IPS DF 19.7 (cell line): ENCODE data around the gene OR6K3.
"Not testable (repeated sequence)": the region's sequence is repeated elsewhere in the genome, so short reads cannot be mapped to it uniquely, and the experiment has no call there.

Experiments
- DNase-seq: peaks from one replicate; pipeline ENCODE4 v3.0.0-alpha.2; 2013; ENCODE audit warnings: low read depth, low spot score

OR6K3 gene

GRCh38 chr1:158720620-158721019, at the start of gene OR6K3:
OR6K3 (minus strand) TSS chr1:158720720; CDS start chr1:158718115, 2,605 bp downstream.
- DNase-seq = no peak

GRCh38 chr1:158754420-158754819, 33.9 kb upstream of the OR6K3 start, which contains the start of gene OR6K6:
OR6K6 (plus strand) TSS chr1:158754720; CDS start chr1:158754888, 168 bp downstream.
- DNase-seq = no peak

GRCh38 chr1:158752155-158752712, 31.7 kb upstream of the OR6K3 start:
- no peak for DNase-seq

- no peak for DNase-seq
These were observed 15.3 kb upstream of the OR6K3 start for GRCh38 chr1:158735848-158736247.

GRCh38 chr1:158732524-158732923, 12.0 kb upstream of the OR6K3 start:
- no peak for DNase-seq

DNA sequence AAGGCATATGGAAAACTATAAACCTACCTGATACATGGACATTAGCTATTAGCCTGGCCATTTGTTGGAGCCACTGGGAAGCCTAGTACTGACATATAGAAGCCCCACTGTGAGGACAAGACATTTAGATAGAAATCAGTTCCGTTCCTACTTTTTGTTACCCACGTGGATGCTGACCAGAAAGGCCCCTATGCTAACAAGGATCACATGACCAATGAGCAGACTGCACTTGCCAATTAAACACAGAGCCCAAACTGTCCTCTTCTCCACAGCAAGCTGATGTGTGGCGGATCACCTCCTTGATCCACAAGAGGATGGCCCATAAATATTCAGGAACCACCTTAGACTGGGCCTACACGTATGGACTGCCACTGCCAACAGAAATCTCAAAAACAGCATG, 11.2 kb upstream of the OR6K3 start:
- no peak for DNase-seq

DNA sequence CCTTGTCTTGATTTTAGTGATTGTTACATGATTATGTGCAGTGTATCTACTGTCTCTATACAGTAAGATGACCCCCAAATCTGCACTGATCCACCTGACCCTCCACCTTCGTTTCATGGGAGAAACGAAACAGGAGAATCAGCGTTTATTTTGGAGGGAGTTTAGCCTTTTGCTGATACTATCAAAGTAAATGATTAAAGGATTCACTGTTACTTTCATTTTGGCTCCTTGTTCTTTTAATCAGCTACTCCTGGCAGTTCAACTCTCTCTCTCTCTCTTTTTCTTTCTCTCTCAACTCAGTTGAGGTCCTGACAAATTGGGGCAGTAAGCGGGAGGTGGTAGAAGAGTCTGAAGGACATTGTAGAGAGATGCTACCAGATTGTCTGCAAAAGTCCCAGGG, 9.9 kb upstream of the OR6K3 start:
- DNase-seq = no peak

- DNase-seq = no peak
These were observed 8.1 kb upstream of the OR6K3 start for GRCh38 chr1:158728510-158729225.

DNA sequence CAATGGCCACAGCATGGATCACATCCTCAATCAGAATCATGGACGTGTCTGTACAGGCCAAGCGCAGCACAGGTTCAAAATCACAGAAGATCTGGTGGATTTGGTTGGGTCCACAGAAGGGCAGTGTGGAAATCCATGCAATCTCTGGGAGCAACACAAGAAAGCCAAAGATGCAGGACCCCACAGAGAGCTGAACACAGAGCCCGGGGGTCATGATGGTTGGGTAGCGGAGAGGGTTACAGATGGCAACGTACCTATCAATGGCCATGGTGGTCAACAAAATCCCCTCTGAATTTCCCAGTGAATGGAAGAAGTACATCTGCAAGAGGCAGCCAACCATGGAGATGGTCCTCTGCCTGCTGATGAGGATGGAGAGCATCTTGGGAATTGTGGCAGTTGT, 3.9 kb upstream of the OR6K3 start:
- no peak for DNase-seq

DNA sequence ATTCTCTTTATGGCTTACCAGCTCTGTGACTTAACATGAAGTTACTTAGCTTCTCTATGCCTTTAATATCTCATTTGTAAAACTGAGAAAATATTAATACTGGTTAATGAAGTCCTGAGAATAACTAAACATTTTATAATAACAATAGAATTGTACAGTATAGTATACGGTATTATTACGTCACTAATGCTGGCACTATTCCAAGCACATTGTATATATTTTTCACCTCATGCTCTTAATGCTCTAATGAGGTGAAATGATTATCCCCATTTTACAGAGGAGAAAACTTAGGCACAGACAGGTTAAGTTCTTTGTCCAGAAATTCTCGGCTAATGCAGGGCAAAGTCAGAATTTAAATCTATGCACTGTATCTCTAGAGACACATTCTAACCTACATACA, 856 bp downstream of the OR6K3 start:
- DNase-seq = no peak

GRCh38 chr1:158717344-158717743, 3.2 kb downstream of the OR6K3 start:
- DNase-seq = no peak

GRCh38 chr1:158716335-158716734, 4.2 kb downstream of the OR6K3 start:
- no peak for DNase-seq

GRCh38 chr1:158714754-158715153, 5.8 kb downstream of the OR6K3 start:
- no peak for DNase-seq

GRCh38 chr1:158711098-158711497, 9.4 kb downstream of the OR6K3 start:
- no peak for DNase-seq

DNA sequence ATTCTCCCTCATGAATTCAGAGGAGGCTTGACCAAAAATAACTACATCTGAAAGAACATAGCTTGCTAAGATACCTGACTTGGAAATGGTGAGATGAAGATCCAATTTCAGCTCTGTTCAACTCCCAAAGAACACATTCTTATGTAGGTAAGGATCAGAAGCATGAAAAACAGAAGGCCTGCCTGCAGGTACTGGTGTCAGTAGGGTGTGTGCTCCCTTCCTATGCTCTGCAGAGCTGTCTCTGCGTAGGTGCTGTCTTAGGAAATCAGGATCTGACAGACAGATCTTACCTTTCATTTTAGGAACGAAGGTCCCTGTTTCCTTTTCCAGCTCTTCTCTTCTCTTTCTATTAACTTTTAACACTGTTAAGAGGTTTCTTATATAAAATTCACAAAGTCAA, 14.4 kb downstream of the OR6K3 start:
- DNase-seq = no peak

GRCh38 chr1:158700552-158700951, 20.0 kb downstream of the OR6K3 start, which contains the start of gene OR6K2:
OR6K2 (minus strand) TSS chr1:158700652; CDS start chr1:158700652, 0 bp downstream.
- no peak for DNase-seq

- DNase-seq = no peak
These were observed 25.9 kb downstream of the OR6K3 start for GRCh38 chr1:158694596-158694995.

DNA sequence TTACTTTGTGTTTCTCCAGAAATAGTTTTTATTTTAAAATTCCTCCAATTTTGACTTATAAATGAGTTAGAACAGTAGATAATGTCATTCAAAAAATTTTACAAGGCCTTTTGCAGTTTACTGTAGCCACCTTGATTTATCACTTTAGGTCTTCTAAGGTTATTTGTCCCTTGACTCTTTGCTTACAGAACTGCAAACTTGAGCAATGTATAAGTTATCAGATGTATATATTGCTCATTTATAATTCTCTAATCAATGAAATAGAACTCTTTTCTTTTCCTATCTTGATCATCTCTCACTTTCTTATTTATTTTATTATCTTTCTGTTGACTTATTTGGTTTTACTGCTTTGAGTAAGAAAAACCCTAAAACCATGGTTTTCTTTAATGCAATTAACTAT, 28.2 kb downstream of the OR6K3 start:
- DNase-seq = no peak

- DNase-seq = no peak
These were observed 28.6 kb downstream of the OR6K3 start for GRCh38 chr1:158691907-158692306.

DNA sequence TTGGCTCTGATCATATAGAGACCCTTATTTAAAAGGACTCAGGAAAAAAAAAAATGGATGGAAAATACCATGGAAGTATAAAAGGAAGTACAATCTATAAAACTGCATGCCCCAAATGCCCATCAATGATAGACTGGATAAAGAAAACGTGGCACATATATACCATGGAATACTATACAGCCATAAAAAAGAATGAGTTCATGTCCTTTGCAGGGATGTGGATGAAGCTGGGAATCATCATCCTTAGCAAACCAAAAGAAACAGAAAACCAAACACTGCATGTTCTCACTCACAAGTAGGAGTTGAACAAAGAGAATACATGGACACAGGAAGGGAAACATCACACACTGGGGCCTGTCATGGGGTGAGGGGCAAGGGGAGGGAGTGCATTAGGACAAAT, 29.4 kb downstream of the OR6K3 start:
- not testable (repeated sequence) for DNase-seq

DNA sequence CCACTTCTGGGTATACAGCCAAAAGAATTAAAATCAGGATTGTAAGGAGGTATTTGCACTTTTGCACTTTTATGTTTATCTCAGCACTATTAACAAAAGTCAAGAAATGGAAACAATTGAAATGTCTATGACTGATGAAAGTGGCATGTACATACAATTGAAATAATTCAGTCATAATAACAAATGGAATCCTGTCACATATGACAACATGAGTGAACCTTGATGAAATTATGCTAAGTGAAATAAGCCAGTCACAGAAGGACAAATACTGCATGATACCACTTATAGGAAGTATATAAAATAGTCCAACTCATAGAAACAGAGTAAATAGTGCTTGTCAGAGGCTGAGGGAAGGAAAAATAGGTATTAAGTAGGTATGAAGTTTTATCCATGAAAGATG, 30.6 kb downstream of the OR6K3 start:
- no peak for DNase-seq

- no peak for DNase-seq
These were observed 31.4 kb downstream of the OR6K3 start for GRCh38 chr1:158689110-158689509.

GRCh38 chr1:158688343-158688742, 32.2 kb downstream of the OR6K3 start:
- not testable (repeated sequence) for DNase-seq
